Amygdala (tissue), 56 donors: ENCODE data around the gene UCK1.
A peak's percentile ranks its signal among the peaks of the same experiment; 100 is the strongest.

Source experiments
- DNase-seq, 56 donors: peaks; one replicate each; lab custom pipeline; 2025; lab: John Stamatoyannopoulos, UW

UCK1 gene

GRCh38 chr9:131530920-131531832 lies at the start of gene UCK1:
Gene UCK1 (minus strand): TSS chr9:131531263. CDS start chr9:131531174, 89 bp downstream.
- peak in 50 of 56 donors; percentile 19 to 89 (median 69) for DNase-seq

- DNase-seq: no peak
Observed at GRCh38 chr9:131580358-131580757, 49.3 kb upstream of the UCK1 start.

GRCh38 chr9:131579789-131580211 lies 48.7 kb upstream of the UCK1 start:
- peak in 28 of 56 donors; percentile 7 to 56 (median 32) for DNase-seq

GRCh38 chr9:131578731-131579504 lies 47.9 kb upstream of the UCK1 start:
- peak in 21 of 56 donors; percentile 8 to 60 (median 32) for DNase-seq

DNA sequence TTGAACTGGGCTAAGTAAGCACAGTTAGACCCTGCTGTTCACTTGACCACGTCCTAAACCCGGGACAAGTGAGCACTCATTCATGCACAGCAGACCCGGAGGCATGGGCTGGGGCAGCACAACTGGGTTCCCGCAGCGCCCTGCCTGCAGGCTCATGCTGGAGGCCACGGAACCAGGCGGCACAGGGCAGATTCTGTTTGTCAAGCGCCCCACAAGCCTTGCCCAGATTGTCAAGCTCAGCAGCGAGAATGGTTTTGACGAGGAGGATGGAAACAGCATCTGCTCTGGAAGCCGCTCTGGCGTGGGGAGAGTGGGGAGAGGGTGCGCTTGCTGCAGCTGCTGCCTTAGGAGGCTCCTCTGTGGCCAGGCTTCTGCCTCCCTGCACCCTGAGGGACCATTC lies 47.0 kb upstream of the UCK1 start:
- DNase-seq: peak in 2 of 56 donors; percentile 7 to 11

GRCh38 chr9:131577005-131578000 lies 46.2 kb upstream of the UCK1 start:
- no peak for DNase-seq

DNA sequence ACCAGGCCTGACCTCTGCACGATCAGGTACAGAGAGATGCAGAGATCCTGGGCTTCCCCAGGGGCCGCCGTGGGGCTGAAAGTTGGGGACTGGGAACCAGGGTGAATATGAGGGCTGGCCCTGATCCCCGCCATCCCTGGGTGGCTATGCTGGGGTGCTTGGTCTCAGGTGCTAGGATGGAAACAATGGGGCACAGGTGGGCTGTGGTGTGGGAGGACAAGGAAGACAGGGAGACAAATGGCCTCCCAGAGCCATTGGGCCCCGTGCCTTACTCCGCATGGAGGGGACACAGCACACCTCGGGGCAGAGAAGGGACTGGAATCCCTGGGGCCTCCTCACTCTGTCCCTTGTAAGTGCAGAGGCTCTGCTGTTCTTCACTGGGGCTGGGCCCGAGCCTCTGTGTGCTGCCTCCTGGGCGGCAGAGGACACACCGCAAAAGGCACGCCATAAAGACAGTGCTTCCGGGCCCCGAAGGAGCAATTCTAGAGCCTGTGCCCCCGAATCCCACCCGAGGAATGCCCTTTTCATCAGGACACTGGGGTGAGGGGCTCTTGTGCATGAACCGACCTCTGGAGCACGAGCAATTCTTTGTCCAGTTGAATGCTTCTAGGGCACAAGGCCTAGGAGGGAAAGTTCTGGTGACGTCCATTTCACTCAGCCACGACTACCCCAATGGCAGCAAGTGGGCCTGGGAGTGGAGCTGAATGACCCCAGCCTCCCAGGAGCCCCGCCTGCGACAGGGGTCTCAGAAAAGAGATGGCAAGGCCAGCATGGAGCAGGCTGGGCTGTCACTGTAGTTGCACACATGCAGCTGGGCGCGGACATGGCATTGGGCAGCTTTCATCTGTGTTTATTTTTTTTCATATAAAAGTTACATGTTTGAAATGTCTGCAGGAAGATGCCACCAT lies 45.1 kb upstream of the UCK1 start:
- no peak for DNase-seq

DNA sequence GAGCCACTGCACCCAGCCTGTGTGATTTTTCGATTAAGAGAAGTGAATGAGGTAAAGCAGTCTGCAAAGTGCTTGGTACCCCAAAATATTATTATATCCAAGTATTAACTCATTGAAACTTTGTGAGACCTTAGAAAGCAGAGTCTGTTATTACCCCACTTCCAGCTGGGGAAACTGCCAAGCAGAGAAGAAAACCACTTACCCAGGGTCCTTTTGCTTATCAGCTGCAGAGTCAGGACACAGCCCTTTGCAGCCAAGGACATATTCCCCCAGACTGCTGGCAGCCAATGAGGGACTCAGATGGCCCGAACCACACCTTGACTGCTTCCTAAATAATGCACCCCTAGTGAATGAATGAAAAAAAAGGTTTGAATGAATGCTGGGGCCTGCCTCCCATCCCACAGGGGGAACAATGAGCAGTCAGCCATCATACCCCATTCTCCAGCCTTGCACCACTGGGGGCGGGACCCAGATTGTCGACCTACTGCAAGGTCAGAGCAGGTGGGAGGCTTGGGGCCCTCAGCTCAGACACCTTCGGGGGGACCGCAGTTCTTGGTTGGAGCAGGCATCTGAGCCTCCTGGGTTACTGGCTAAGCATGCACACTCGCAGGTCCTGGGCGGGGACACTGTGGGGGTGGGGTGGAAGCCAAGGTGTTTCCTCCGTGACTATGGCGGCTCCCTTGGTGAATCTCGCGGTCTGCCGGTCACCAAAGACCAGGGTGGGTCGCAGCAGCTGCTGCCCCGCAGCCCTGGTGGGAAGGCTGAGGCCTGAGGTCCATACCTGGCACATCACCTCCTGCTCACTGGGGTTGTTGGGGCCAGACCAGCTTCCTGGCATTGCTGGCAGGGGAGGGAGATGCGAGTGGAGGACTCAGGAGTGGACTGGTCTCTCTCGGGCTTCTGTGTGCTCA lies 43.9 kb upstream of the UCK1 start:
- no peak for DNase-seq

DNA sequence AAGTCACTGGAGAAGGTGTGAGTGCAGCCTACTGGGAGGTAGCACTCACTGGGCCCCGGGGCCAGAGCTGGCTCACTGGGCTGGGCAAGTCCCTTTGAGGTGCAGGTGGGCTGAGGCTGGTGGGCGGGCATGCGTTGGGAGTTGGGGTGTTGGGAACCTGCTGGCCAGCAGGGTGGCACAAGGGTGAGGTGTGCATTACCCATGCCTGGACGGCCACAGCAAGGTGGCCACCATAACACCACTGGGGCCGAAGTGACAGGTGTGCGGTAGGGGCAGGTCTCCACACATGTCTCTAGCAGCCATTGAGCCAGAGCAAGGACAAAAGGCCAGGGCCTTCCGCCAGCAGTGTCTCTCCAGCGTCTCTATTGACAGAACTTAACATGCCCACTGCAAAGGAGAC lies 36.8 kb upstream of the UCK1 start:
- DNase-seq: no peak

DNA sequence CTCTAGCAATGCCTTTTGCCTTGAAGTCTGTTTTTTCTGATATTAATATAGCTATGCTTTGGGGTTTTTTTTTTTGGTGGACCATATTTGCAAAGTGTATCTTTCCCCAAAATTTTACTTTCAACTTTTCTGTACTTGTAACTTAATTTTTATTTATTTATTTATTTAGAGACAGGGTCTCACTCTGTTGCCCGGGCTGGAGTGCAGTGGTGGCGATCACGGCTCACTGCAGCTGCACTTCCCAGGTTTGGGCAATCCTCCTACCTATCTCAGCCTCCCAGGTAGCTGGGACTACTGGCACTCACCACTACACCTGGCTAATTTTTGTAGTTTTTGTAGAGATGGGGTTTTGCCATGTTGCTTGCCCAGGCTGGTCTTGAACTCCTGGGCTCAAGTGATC lies 35.1 kb upstream of the UCK1 start:
- DNase-seq: no peak

- no peak for DNase-seq
Observed at GRCh38 chr9:131565369-131565768, 34.3 kb upstream of the UCK1 start.

- DNase-seq: no peak
Observed at GRCh38 chr9:131562032-131562959, 31.2 kb upstream of the UCK1 start.

- DNase-seq: no peak
Observed at GRCh38 chr9:131559421-131560000, 28.4 kb upstream of the UCK1 start.

- no peak for DNase-seq
Observed at GRCh38 chr9:131557855-131558548, 26.9 kb upstream of the UCK1 start.

- no peak for DNase-seq
Observed at GRCh38 chr9:131555841-131556673, 25.0 kb upstream of the UCK1 start.
